Measurements from ENCODE around the gene RASAL3.
A peak's percentile ranks its signal among the peaks of the same experiment; 100 is the strongest.
"Not testable (repeated sequence)": the region's sequence is repeated elsewhere in the genome, so short reads cannot be mapped to it uniquely, and the experiment has no call there.

The RASAL3 gene

GRCh38 chr19:15476325-15476724 is 12.0 kb upstream of the RASAL3 start:
- peaks cover 0 to 19% (median 12%) of the 10 kb centered on the region in 10 experiments; a peak in 16 of 20 replicates for H3K4me1 ChIP-seq
- no peak overlapping the region for H3K4me2 ChIP-seq
- no peaks in the 10 kb centered on the region for H3K36me3 ChIP-seq
- H3K27me3 ChIP-seq, result no peaks in the 10 kb centered on the region
- H3K4me3 ChIP-seq, result no peak overlapping the region
- H3K9me3 ChIP-seq (replicated peaks in 1 of 11), result peaks cover 0 to 14% (median 6%) of the 10 kb centered on the region in 11 experiments; a peak in 8 of 22 replicates
- no peaks in the 10 kb centered on the region for H4K20me1 ChIP-seq
- peak overlapping the region in 3 of 11 experiments; percentile 0 to 9 (median 7); a peak in 1 of 22 replicates for H3K27ac ChIP-seq
- H3K9ac ChIP-seq, result no peak overlapping the region
- no peak for TF ChIP-seq Cebpa-rat (IDR thresholded peaks at IDR 0.05)

GRCh38 chr19:15475611-15476010 is 11.3 kb upstream of the RASAL3 start:
- H3K9me3 ChIP-seq (replicated peaks in 1 of 11), result peaks cover 0 to 15% (median 7%) of the 10 kb centered on the region in 11 experiments; a peak in 8 of 22 replicates
- no peak for TF ChIP-seq Cebpa-rat (IDR thresholded peaks at IDR 0.05)

DNA sequence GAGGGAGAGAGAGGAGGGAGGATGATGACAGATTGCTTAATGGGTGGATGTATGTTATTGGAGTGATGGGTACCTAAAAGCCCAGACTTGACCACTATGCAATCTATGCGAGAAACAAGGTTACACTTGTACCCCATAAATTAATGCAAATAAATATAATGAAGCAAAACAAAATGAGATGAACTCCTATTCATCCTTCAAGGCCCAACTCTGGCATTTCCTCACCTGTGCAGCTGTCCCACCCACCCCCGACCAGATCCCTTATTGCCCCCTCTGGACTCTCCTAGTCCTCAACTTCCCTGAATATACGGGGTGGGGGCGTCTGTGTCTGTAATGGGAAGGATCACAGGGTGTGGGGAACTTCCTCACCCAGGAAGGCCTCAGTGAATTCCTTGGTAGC is 10.8 kb upstream of the RASAL3 start:
- H3K36me3 ChIP-seq, result no peaks in the 10 kb centered on the region
- peaks cover 0 to 15% (median 7%) of the 10 kb centered on the region in 11 experiments; a peak in 8 of 22 replicates for H3K9me3 ChIP-seq (replicated peaks in 1 of 11)
- H4K20me1 ChIP-seq, result no peaks in the 10 kb centered on the region
- H3K27me3 ChIP-seq, result no peaks in the 10 kb centered on the region
- no peak overlapping the region for H3K27ac ChIP-seq
- H3K4me3 ChIP-seq, result no peak overlapping the region
- no peak for TF ChIP-seq Cebpa-rat (IDR thresholded peaks at IDR 0.05)
- no peak overlapping the region for H3K4me2 ChIP-seq
- H3K4me1 ChIP-seq, result peaks cover 0 to 20% (median 11%) of the 10 kb centered on the region in 10 experiments; a peak in 17 of 20 replicates
- no peak overlapping the region for H3K9ac ChIP-seq

More at GRCh38 chr19:15475611-15476010, 11.3 kb upstream of the RASAL3 start:
- Histone ChIP-seq H3K36me3 (no peaks in the 10 kb centered on the region), H3K4me2 (no peak overlapping the region), H3K4me3 (no peak overlapping the region), H3K27ac (0 out of 22 replicates have a peak overlapping the region, but pooled peaks of 2 of the 11 experiments have one; percentile 0 to 7), H3K9ac (no peak overlapping the region), H4K20me1 (no peaks in the 10 kb centered on the region), H3K4me1 (peaks cover 0 to 19% (median 12%) of the 10 kb centered on the region in 10 experiments; a peak in 16 of 20 replicates), H3K27me3 (no peaks in the 10 kb centered on the region)

GRCh38 chr19:15473821-15474220 is 9.5 kb upstream of the RASAL3 start:
- H4K20me1 ChIP-seq, H3K36me3 ChIP-seq, H3K4me2 ChIP-seq, H3K9ac ChIP-seq, H3K27ac ChIP-seq, H3K4me3 ChIP-seq: not testable (repeated sequence)
- Histone ChIP-seq H3K4me1 (peaks cover 12 to 23% (median 18%) of the 10 kb centered on the region in 10 experiments), H3K9me3 (replicated peaks in 1 of 11) (peaks cover 0 to 15% (median 7%) of the 10 kb centered on the region in 11 experiments; a peak in 8 of 22 replicates), H3K27me3 (peaks cover 10 to 12% (median 11%) of the 10 kb centered on the region in 11 experiments)

DNA sequence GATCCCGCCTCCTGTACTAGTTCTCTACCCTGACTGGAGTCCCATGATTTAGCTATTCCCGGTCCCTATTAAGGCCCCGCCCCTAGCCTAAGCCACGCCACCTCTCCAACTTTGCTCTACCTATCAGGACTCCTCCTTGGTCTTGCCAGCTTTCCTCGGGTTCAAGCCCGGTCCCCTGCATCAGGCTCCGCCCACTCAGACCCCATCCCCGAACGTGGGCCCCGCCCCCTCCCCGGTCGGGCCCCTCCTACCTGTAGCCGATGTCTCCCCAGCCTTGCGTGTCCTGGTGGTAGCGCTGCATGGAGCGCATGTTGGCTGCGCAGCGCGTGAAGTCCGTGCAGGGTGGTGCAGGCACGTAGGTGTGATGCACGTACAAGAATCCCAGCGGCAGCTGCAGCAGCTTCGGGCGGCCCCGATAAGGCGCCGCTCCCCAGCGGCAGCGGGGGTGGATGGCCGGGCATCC is 7.3 kb upstream of the RASAL3 start:
- no peak overlapping the region for H3K4me3 ChIP-seq
- no peak overlapping the region for H3K4me2 ChIP-seq
- H3K4me1 ChIP-seq, result peaks cover 24 to 44% (median 38%) of the 10 kb centered on the region in 10 experiments
- no peaks in the 10 kb centered on the region for H4K20me1 ChIP-seq
- peaks cover 10 to 16% (median 14%) of the 10 kb centered on the region in 11 experiments for H3K27me3 ChIP-seq
- H3K27ac ChIP-seq, result no peak overlapping the region; a peak in 1 of 22 replicates
- peaks cover 0 to 15% (median 7%) of the 10 kb centered on the region in 11 experiments; a peak in 8 of 22 replicates for H3K9me3 ChIP-seq (replicated peaks in 1 of 11)
- H3K36me3 ChIP-seq, result no peaks in the 10 kb centered on the region
- no peak overlapping the region for H3K9ac ChIP-seq
- TF ChIP-seq Cebpa-rat (IDR thresholded peaks at IDR 0.05), result no peak

- Histone ChIP-seq H4K20me1 (no peaks in the 10 kb centered on the region), H3K27me3 (peaks cover 10 to 16% (median 14%) of the 10 kb centered on the region in 11 experiments), H3K9me3 (replicated peaks in 1 of 11) (peaks cover 0 to 15% (median 7%) of the 10 kb centered on the region in 11 experiments; a peak in 8 of 22 replicates), H3K9ac (peak overlapping the region; percentile 14 to 98 (median 43); a peak in 17 of 22 replicates), H3K36me3 (no peaks in the 10 kb centered on the region), H3K4me3 (peak overlapping the region in 9 of 10 experiments; percentile 3 to 57 (median 39); a peak in 16 of 20 replicates), H3K4me1 (peaks cover 38 to 63% (median 55%) of the 10 kb centered on the region in 10 experiments), H3K27ac (peak overlapping the region in 8 of 11 experiments; percentile 1 to 99 (median 74); a peak in 13 of 22 replicates), H3K4me2 (peak overlapping the region; percentile 79 to 98 (median 94))
- TF ChIP-seq Cebpa-rat (IDR thresholded peaks at IDR 0.05), result peak in 2 of 11 experiments; percentile 36 to 66; a peak in 3 of 22 replicates
Observed at GRCh38 chr19:15469513-15470297, 5.4 kb upstream of the RASAL3 start.

DNA sequence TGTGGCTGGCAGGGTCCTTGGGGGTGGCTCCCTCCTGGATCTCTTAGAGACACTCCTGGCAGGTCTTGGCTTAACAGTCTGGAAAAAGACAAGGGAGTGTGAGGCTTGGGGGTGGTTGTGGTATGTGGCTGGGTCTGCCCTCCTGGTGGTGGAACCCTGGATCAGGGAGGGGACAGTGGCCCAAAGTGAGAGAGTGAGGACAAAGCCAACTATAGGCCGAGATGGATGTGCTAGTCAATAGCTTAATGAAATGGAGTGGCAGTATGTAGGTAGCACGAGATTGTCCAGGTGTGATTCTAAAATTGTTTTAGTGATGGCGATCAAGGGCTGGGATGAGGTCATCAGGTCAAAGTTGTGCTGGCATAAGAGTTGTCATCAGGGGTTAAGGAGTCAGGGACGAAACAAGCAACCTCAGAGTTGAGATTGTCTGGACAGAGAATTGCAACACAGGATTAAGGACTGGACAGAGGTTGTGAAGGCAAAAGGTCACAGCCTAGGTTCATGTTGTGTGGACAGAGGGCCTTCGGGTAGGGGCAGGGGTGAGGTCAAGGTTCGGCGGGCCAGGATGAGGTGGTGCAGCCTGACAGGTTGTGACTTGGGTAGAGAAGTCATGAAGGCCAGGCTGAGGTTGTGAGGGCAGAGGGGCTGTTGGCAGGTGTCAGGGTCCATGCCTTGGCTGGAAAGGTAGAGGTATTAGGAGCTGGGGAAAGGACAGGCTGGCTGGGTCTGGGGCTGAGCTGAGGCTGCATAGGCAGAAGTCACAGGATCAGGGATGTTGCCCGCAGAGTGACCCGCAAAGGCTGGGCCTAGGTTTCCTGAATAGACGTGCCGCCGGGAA is 4.5 kb upstream of the RASAL3 start:
- Histone ChIP-seq H3K27me3 (peaks cover 10 to 16% (median 14%) of the 10 kb centered on the region in 11 experiments), H3K4me3 (peak overlapping the region in 9 of 10 experiments; percentile 3 to 57 (median 39); a peak in 12 of 20 replicates), H3K9me3 (replicated peaks in 1 of 11) (peaks cover 0 to 15% (median 7%) of the 10 kb centered on the region in 11 experiments; a peak in 8 of 22 replicates), H4K20me1 (no peaks in the 10 kb centered on the region), H3K36me3 (no peaks in the 10 kb centered on the region), H3K27ac (peak overlapping the region in 6 of 11 experiments; percentile 52 to 99 (median 98); a peak in 9 of 22 replicates), H3K4me2 (peak overlapping the region; percentile 79 to 98 (median 94)), H3K9ac (peak overlapping the region in 10 of 11 experiments; percentile 14 to 98 (median 46); a peak in 16 of 22 replicates), H3K4me1 (peaks cover 41 to 71% (median 58%) of the 10 kb centered on the region in 10 experiments)
- TF ChIP-seq Cebpa-rat (IDR thresholded peaks at IDR 0.05), result no peak

- Histone ChIP-seq H3K4me2 (peak overlapping the region; percentile 55 to 98 (median 86)), H3K36me3 (0 out of 22 replicates have a peak, but pooled peaks cover 0 to under 1% (median 0%) of the 10 kb centered on the region in 11 experiments), H3K27ac (peak overlapping the region in 9 of 11 experiments; percentile 29 to 99 (median 98); a peak in 17 of 22 replicates), H3K4me1 (peaks cover 49 to 74% (median 66%) of the 10 kb centered on the region in 10 experiments), H3K9ac (peak overlapping the region in 6 of 11 experiments; percentile 46 to 98 (median 78); a peak in 10 of 22 replicates), H4K20me1 (no peaks in the 10 kb centered on the region), H3K9me3 (replicated peaks in 1 of 11) (peaks cover 0 to 14% (median 7%) of the 10 kb centered on the region in 11 experiments; a peak in 8 of 22 replicates), H3K4me3 (no peak overlapping the region), H3K27me3 (peaks cover 10 to 16% (median 14%) of the 10 kb centered on the region in 11 experiments)
- TF ChIP-seq Cebpa-rat (IDR thresholded peaks at IDR 0.05), result peak in 3 of 11 experiments; percentile 34 to 59 (median 57); a peak in 3 of 22 replicates
Observed at GRCh38 chr19:15467734-15468214, 3.4 kb upstream of the RASAL3 start.

Measured in BLaER1 treated with 17β-estradiol and CSF1 and Interleukin-3, amounts not matched to agents 10 nM and 100 nM (cell line).